SKM-1 (cell line): Measurements from ENCODE around the gene ANKRD26.
"Not testable (repeated sequence)": the region's sequence is repeated elsewhere in the genome, so short reads cannot be mapped to it uniquely, and the experiment has no call there.

Experiments
- DNase-seq: peaks from one replicate; lab custom pipeline; 2025; ENCODE audit not compliant: unreplicated experiment; lab: John Stamatoyannopoulos, UW

Gene ANKRD26

GRCh38 chr10:27099916-27100812 is at the start of gene ANKRD26:
TSS of gene ANKRD26 (minus strand) at chr10:27100494. CDS start at chr10:27100326, 168 bp downstream.
- peak; percentile 58 for DNase-seq

GRCh38 chr10:27147701-27148100 is 47.4 kb upstream of the ANKRD26 start:
- no peak for DNase-seq

- DNase-seq = no peak
Observed at GRCh38 chr10:27145937-27146336, 45.6 kb upstream of the ANKRD26 start.

GRCh38 chr10:27143686-27144085 is 43.4 kb upstream of the ANKRD26 start:
- DNase-seq = no peak

GRCh38 chr10:27138277-27138676 is 38.0 kb upstream of the ANKRD26 start:
- DNase-seq = no peak

GRCh38 chr10:27134371-27134770 is 34.1 kb upstream of the ANKRD26 start:
- no peak for DNase-seq

- DNase-seq = no peak
Observed at GRCh38 chr10:27108165-27108564, 7.9 kb upstream of the ANKRD26 start.

GRCh38 chr10:27104919-27105318 is 4.6 kb upstream of the ANKRD26 start:
- DNase-seq = no peak

- no peak for DNase-seq
Observed at GRCh38 chr10:27100813-27101347, 586 bp upstream of the ANKRD26 start.

GRCh38 chr10:27099448-27099847 is 846 bp downstream of the ANKRD26 start:
- DNase-seq = no peak

- no peak for DNase-seq
Observed at GRCh38 chr10:27088119-27089044, 11.9 kb downstream of the ANKRD26 start.

GRCh38 chr10:27072436-27073114 is 27.7 kb downstream of the ANKRD26 start:
- no peak for DNase-seq

- DNase-seq = no peak
Observed at GRCh38 chr10:27068217-27068891, 31.9 kb downstream of the ANKRD26 start.

GRCh38 chr10:27065084-27065483 is 35.2 kb downstream of the ANKRD26 start:
- no peak for DNase-seq

- DNase-seq = no peak
Observed at GRCh38 chr10:27052656-27053055, 47.6 kb downstream of the ANKRD26 start.

- DNase-seq = not testable (repeated sequence)
Observed at GRCh38 chr10:27045247-27045646, 55.0 kb downstream of the ANKRD26 start.

- no peak for DNase-seq
Observed at GRCh38 chr10:27041196-27041595, 59.1 kb downstream of the ANKRD26 start.

- no peak for DNase-seq
Observed at GRCh38 chr10:27038168-27038567, 62.1 kb downstream of the ANKRD26 start.

- no peak for DNase-seq
Observed at GRCh38 chr10:27035163-27035562, 65.1 kb downstream of the ANKRD26 start.

GRCh38 chr10:27030060-27030459 is 70.2 kb downstream of the ANKRD26 start:
- no peak for DNase-seq
